Caco-2 (cell line): Measurements from ENCODE around the gene HDAC11. TPM values are rescaled to one million over a fixed set of nuclear protein-coding genes. Genes with fewer than 3 reads are reported as not detected.
A peak's percentile ranks its signal among the peaks of the same experiment; 100 is the strongest.

Experiments
- BruUV-seq: library from RNA; stranded (reverse); fragments of 400-500 nt; replicated peaks from 2 replicates; lab custom pipeline; 2021; lab: Mats Ljungman, UMichigan
- CTCF ChIA-PET: fragments of 300-600 bp; sonication (Branson Sonifier 250); formaldehyde crosslinking; loops from one replicate; lab custom pipeline; 2022; ENCODE audit warnings: antibody characterized with exemption; lab: Charles Lee
- POLR2A ChIA-PET: fragments of 300-600 bp; sonication (Branson Sonifier 250); formaldehyde crosslinking; loops from one replicate; lab custom pipeline; 2022; ENCODE audit warnings: antibody characterized with exemption; lab: Charles Lee
- DNase-seq, 2 experiments: peaks; one replicate each; pipeline versions ENCODE4 v3.0.0 to v3.0.0-alpha.2; 2020 to 2022
- H3K27me3 ChIP-seq: replicated peaks from 2 replicates; pipeline ENCODE4 v1.6.0; 2011; ENCODE audit warnings: low read length; ENCODE audit not compliant: control insufficient read depth, insufficient read depth
- H3K36me3 ChIP-seq: 2 replicates; pipeline ENCODE4 v1.5.1; 2011; ENCODE audit warnings: low read length; ENCODE audit not compliant: control insufficient read depth, insufficient read depth
- H3K4me1 ChIP-seq: fragments of 250-450 bp; sonication (Bioruptor Pico); 2 replicates; pipeline ENCODE4 v1.5.1; 2020; ENCODE audit warnings: mild to moderate bottlenecking
- H3K4me3 ChIP-seq: 2 replicates; pipeline ENCODE4 v1.5.1; 2011; ENCODE audit warnings: low read depth, mild to moderate bottlenecking, control low read depth, low read length
- H3K9me3 ChIP-seq: fragments of 250-450 bp; sonication (Bioruptor Pico); 2 replicates; pipeline ENCODE4 v1.5.1; 2020; ENCODE audit warnings: mild to moderate bottlenecking, moderate library complexity
- H3K27ac Mint-ChIP-seq: one replicate; pipeline ENCODE4 v1.8.0; 2022; ENCODE audit warnings: mixed read lengths; ENCODE audit not compliant: unreplicated experiment
- H3K27me3 Mint-ChIP-seq: one replicate; pipeline ENCODE4 v1.8.0; 2022; ENCODE audit warnings: mixed read lengths; ENCODE audit not compliant: insufficient read depth, unreplicated experiment
- H3K36me3 Mint-ChIP-seq: one replicate; pipeline ENCODE4 v1.8.0; 2022; ENCODE audit warnings: mild to moderate bottlenecking, mixed read lengths; ENCODE audit not compliant: insufficient read depth, unreplicated experiment
- H3K4me1 Mint-ChIP-seq: one replicate; pipeline ENCODE4 v1.8.0; 2022; ENCODE audit warnings: low read depth, mixed read lengths; ENCODE audit not compliant: unreplicated experiment
- H3K4me3 Mint-ChIP-seq: one replicate; pipeline ENCODE4 v1.8.0; 2022; ENCODE audit warnings: mild to moderate bottlenecking, moderate library complexity, mixed read lengths; ENCODE audit not compliant: unreplicated experiment
- H3K9me3 Mint-ChIP-seq: one replicate; pipeline ENCODE4 v1.8.0; 2022; ENCODE audit warnings: mixed read lengths; ENCODE audit not compliant: unreplicated experiment
- intact Hi-C: fragments of 100-400 bp; cut with micrococcal nuclease; formaldehyde crosslinking; loops from one replicate; pipeline ENCODE4 v1.10.0; 2022; ENCODE audit not compliant: unreplicated experiment
- total RNA-seq: library from RNA; stranded (reverse); gene quantifications from 2 replicates; pipeline ENCODE4 v1.2.3, GENCODE V29; 2022
- TF ChIP-seq, protein P1 (sequence below), 2 experiments: fragments of 200-600 bp in 1 of 2; IDR thresholded peaks; 1 replicate in 1 of 2; 2 replicates in 1 of 2; pipeline versions ENCODE4 v1.5.1 to v1.8.0; 2011 to 2022; ENCODE audit warnings: antibody characterized with exemption in 1 of 2, control low read depth in 1 of 2, inconsistent platforms in 1 of 2, low read depth in 1 of 2, low read length in 1 of 2, mild to moderate bottlenecking in 1 of 2, moderate library complexity in 1 of 2; ENCODE audit not compliant: insufficient read depth in 1 of 2, severe bottlenecking in 1 of 2, unreplicated experiment in 1 of 2

HDAC11 gene
- total RNA-seq, 1 experiment from 2014 or later: 10.9 TPM

DNA sequence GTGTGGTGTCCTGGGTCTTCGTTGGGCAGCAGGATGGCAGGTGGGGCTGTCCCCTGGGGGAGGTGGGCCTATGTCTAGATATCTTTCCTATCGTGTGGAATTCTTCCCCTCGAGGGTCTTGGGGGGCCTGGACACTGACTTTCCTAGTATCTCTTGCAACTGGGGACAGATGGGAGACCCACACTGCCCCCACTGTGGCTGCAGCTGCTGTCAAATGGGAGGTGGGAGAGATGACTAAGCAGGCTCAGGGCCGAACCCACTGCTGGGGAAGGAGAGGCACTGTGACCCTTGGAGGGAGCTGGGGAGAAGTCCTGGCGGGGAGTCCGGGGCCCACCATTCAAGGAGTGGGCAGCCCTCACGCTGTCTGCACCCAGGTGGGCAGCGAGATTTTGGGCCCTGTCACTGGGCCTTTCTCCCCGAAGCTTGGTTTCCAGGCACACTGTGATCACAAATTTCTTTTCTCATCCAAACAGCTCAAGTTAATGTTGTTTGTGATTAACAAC lies 65.9 kb downstream of the HDAC11 start:
- H3K9me3 Mint-ChIP-seq: no peaks in the 10 kb centered on the region
- intact Hi-C loops: loop anchor here (5.0 kb wide), 2 partner anchors 39 to 51 kb away; no protein-coding TSS in a partner anchor
- peak overlapping the region; percentile 85 for H3K27ac Mint-ChIP-seq
- Histone ChIP-seq H3K4me3 (no peak overlapping the region), H3K4me1 (peaks cover 24% of the 10 kb centered on the region), H3K27me3 (no peaks in the 10 kb centered on the region), H3K36me3 (no peaks in the 10 kb centered on the region), H3K9me3 (no peaks in the 10 kb centered on the region)
- BruUV-seq: no TSS peak
- POLR2A ChIA-PET: no interaction called here
- H3K36me3 Mint-ChIP-seq: peaks cover 6% of the 10 kb centered on the region
- H3K4me3 Mint-ChIP-seq: no peak overlapping the region
- TF ChIP-seq, protein P1, sequence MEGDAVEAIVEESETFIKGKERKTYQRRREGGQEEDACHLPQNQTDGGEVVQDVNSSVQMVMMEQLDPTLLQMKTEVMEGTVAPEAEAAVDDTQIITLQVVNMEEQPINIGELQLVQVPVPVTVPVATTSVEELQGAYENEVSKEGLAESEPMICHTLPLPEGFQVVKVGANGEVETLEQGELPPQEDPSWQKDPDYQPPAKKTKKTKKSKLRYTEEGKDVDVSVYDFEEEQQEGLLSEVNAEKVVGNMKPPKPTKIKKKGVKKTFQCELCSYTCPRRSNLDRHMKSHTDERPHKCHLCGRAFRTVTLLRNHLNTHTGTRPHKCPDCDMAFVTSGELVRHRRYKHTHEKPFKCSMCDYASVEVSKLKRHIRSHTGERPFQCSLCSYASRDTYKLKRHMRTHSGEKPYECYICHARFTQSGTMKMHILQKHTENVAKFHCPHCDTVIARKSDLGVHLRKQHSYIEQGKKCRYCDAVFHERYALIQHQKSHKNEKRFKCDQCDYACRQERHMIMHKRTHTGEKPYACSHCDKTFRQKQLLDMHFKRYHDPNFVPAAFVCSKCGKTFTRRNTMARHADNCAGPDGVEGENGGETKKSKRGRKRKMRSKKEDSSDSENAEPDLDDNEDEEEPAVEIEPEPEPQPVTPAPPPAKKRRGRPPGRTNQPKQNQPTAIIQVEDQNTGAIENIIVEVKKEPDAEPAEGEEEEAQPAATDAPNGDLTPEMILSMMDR (IDR thresholded peaks at IDR 0.05; ENCODE audit: insufficient read depth in 1 of 2, low read depth in 1 of 2, low read length in 1 of 2, severe bottlenecking in 1 of 2, unreplicated experiment in 1 of 2): no peak
- peaks cover 32% of the 10 kb centered on the region for H3K4me1 Mint-ChIP-seq
- DNase-seq: no peak
- no peaks in the 10 kb centered on the region for H3K27me3 Mint-ChIP-seq
- CTCF ChIA-PET: no interaction called here

DNA sequence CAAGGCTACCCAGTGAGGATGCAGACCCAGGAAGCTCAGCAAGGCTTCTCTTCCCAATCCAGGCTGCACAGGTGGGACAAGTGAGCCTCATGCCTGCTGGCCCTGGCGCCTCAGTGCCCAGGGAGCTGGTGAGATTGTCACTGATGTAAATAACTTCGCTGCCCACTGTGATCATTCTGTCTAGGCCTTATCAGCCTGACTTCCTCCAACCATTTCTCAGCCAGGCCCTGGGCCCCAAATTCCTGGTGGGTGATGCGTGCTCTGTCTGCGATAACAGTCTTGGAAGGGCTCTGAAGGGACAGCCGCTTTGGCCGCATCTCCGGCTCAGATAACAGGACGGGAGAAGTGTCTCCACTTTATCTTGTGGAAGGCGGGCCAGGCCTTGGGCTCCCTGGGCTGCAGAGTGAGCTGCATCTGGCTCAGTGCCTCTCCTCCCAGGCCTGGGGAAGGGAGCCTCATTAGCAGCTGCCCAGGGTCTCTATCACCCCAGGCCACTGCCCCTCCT lies 66.6 kb downstream of the HDAC11 start:
- BruUV-seq: no TSS peak
- no peak overlapping the region for H3K4me3 Mint-ChIP-seq
- DNase-seq: peak; percentile 51 to 59
- intact Hi-C loops: loop anchor here (5.0 kb wide), 2 partner anchors 39 to 51 kb away; no protein-coding TSS in a partner anchor
- no peak overlapping the region for H3K27ac Mint-ChIP-seq
- peaks cover 32% of the 10 kb centered on the region for H3K4me1 Mint-ChIP-seq
- H3K4me1 ChIP-seq: peaks cover 24% of the 10 kb centered on the region
- H3K27me3 ChIP-seq: no peaks in the 10 kb centered on the region
- no peaks in the 10 kb centered on the region for H3K9me3 Mint-ChIP-seq
- CTCF ChIA-PET: interaction anchor here (1.1 kb wide), 1 partner anchor 50 kb away, joined by 3 read pairs; no protein-coding TSS in a partner anchor
- H3K9me3 ChIP-seq: no peaks in the 10 kb centered on the region
- no peaks in the 10 kb centered on the region for H3K36me3 ChIP-seq
- no peak overlapping the region for H3K4me3 ChIP-seq
- H3K27me3 Mint-ChIP-seq: no peaks in the 10 kb centered on the region
- TF ChIP-seq, protein P1 (IDR thresholded peaks at IDR 0.05; ENCODE audit: insufficient read depth in 1 of 2, low read depth in 1 of 2, low read length in 1 of 2, severe bottlenecking in 1 of 2, unreplicated experiment in 1 of 2): no peak
- POLR2A ChIA-PET: no interaction called here
- peaks cover 6% of the 10 kb centered on the region for H3K36me3 Mint-ChIP-seq

DNA sequence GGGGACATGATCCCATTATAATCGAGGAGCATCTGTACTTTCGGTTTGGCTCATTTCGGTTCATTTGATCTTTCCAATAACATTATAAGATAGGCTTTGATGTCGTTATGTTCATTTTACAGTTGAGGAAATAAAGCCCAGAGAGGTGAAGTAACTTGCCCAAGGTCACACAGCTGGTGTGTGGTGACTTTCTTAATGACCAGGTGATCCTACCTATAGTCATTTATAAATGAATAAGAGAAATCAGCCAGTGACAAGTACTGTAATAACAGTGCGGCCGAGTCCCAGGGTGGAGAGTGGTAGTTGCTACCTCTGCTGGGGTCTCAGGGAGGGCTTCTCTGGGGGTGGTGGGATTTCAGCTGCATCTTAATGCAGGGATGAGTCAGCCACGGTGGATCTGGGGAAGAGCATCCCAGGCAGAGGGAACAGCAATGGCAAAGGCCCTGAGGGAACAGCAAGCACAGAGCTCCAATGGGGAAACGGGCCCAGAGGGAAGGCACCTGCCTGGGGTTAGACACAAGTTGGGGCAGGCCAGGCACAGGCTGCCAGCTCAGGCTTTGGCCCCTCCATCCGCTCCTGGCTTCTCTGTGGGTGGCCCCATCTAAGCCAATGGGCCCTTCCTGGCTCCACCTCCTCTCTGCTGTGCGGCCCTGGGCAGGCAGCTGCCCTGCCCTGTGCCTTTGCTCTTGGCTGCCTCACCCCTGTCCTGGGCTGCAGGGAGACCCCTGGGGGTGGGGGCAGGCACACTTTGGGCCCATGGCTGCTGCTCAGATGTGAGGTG lies 67.7 kb downstream of the HDAC11 start:
- peaks cover 6% of the 10 kb centered on the region for H3K36me3 Mint-ChIP-seq
- POLR2A ChIA-PET: no interaction called here
- CTCF ChIA-PET: interaction anchor here (1.1 kb wide), 1 partner anchor 51 kb away, joined by 3 read pairs; no protein-coding TSS in a partner anchor

More for the DNA sequence above, 67.7 kb downstream of the HDAC11 start:
- Mint-ChIP-seq H3K9me3 (no peaks in the 10 kb centered on the region), H3K27me3 (no peaks in the 10 kb centered on the region), H3K27ac (peak overlapping the region; percentile 73), H3K4me1 (peaks cover 32% of the 10 kb centered on the region), H3K4me3 (peak overlapping the region; percentile 74)
- Histone ChIP-seq H3K27me3 (no peaks in the 10 kb centered on the region), H3K36me3 (no peaks in the 10 kb centered on the region), H3K4me1 (peaks cover 24% of the 10 kb centered on the region), H3K4me3 (no peak overlapping the region), H3K9me3 (no peaks in the 10 kb centered on the region)
- no peak for DNase-seq
- TF ChIP-seq, protein P1 (IDR thresholded peaks at IDR 0.05; ENCODE audit: insufficient read depth in 1 of 2, low read depth in 1 of 2, low read length in 1 of 2, severe bottlenecking in 1 of 2, unreplicated experiment in 1 of 2): no peak
- BruUV-seq: no TSS peak
- intact Hi-C loops: loop anchor here (1.0 to 5.0 kb wide), 3 partner anchors 40 to 76 kb away; no protein-coding TSS in a partner anchor
